GM19468 (cell line): ENCODE measurements around the gene FAM3C.

Experiments used
- ATAC-seq: cut with Tn5 transposase; IDR thresholded peaks from one replicate; pipeline ENCODE4 v1.9.1; 2021; ENCODE audit warnings: mild to moderate bottlenecking, moderate library complexity, moderate number of reproducible peaks; ENCODE audit not compliant: unreplicated experiment; ENCODE audit errors: extremely low read depth

FAM3C gene

DNA sequence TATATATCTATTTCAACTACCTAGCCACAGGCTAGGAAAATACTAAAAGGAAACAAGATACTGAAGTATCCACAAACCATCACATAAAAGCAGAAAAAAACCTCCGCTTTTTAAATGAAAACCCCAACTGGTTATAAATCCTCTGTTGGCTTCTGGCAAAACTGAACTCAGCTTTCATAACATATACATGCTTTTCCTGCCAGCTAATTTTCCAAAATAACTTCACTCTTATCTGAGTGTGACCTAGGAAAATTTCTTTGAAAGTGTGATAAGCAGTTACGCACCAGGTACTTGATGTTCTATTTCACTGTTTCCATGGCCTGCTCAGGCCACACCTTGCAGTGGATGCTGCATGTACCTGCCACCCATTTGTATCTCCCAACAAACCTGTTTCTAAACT is 11.8 kb downstream of the FAM3C start:
- no peak for ATAC-seq

DNA sequence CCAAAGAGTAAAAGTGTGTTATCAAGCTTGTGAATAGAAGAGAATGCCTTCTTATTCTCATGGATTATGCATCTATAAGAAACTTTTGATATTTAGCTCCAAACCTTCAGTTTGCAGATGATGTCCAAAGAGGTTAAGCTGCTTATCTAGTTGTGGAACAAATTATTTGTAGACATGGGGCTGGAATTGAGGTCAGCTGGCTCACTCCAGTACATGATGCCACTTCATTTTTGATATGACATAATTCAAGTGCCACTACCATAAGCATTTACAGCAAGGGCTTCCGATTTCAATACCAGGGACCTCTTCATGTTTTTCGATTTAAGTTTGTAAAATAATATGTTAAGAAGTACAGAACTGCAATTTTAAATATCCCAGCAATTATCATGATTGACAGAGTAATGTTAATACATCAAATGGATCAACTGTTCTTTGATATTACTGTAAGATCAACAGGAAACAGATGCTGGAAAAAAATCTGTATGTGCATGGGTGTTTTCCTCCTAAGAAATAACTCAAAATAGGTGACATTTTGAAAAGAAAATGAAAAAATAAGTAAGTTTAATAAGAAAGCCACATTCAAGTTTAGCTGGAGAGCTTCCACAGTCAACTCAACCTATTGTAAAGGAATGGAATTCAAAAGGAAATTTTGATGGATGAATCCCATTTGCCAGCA is 12.7 kb downstream of the FAM3C start:
- ATAC-seq, result no peak

DNA sequence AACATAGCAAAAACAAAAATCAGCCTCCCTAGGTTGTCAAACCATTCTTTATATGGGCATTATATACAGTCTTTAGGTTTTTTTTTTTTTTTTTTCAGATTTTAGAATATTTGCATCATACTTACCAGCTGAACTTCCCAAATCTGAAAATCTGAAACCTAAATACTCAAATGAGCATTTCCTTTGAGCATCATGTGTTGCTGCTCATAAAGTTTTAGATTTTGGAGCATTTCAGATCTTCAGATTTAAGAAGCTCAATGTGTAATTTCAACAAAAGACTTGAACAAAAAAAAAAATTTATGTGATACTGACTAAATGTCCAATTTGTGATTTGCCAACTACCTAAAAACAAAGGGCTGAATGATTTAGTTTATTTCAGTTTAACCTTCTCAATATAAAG is 13.6 kb downstream of the FAM3C start:
- no peak for ATAC-seq

DNA sequence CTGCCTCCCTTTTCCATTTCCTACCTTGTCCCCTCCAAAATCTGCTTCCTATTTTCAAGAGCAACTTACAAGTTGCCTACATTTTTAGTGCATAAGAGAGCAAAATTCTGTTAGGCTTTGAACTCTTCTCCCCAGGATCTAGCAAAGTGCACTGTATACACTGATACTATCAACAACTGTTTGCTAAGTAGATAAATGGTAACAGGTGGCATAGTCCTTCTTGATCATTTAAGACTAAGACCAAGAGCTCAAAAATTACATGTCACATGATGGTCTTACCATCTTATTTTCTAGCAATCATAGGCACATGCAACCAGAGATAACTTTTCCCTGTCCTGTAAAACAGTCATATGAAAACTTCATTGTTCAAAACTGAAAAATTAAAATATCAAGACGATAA is 16.2 kb downstream of the FAM3C start:
- ATAC-seq, result no peak

DNA sequence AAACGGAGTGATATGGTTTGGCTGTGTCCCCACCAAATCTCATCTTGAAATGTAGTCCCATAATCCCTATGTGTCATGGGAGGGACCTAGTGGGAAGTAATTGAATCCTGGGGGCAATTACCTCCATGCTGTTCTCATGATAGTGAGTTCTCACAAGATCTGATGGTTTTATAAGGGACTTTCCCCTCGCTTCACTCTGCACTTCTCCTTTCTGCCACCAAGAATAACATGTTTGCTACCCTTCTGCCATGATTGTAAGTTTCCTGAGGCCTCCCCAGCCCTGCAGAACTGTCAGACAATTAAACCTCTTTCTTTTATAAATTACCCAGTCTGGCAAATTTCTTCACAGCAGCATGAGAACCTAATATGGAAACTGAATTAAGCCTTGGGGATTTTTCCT is 19.1 kb downstream of the FAM3C start:
- ATAC-seq, result no peak

DNA sequence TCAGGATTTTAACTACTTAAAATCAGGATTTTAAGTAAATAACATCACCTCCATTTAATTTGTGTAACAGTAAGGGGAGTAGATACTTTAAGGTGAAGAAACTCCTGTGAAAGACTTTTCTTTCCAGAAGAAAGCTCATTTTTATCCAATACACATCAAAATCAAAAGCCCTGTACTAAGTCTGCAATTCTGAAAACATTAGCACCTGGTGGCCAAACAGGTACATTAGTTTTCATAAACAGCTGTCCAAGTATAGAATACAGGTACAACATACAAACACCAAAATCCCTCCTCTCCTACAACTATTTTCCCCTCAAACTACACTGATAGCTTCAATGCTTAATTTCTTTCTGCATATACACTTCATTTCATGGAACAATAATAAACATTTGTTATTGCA is 22.9 kb downstream of the FAM3C start:
- no peak for ATAC-seq

DNA sequence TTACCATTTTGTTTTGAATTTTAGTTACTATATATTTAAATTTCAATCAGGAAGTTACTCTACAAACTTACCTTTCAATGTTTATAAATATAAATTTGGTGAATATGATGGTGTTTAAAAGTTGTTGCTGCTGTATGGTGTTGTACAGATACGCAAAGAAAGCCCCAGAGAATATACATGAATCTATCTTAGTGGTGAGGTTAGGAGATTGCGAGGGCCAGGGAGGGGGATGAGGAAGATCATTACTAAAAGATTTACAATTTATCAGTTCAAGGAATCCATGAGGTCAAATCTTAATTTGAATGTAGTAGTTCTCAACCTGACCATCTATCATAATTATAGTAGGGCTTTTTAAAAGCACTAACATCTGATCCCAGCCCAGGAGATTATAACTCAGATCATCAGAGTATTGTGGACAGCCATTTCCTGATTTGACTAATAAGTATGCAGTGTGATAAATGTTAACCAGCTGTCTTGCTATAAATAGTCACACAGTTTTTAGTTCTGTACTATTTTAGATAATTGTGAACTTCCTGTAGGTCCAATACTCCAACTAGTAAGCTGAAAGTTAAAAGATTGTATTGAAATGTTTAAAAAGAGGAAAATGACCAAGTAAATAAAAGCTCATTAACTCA is 23.6 kb downstream of the FAM3C start:
- ATAC-seq, result peak; percentile 79

DNA sequence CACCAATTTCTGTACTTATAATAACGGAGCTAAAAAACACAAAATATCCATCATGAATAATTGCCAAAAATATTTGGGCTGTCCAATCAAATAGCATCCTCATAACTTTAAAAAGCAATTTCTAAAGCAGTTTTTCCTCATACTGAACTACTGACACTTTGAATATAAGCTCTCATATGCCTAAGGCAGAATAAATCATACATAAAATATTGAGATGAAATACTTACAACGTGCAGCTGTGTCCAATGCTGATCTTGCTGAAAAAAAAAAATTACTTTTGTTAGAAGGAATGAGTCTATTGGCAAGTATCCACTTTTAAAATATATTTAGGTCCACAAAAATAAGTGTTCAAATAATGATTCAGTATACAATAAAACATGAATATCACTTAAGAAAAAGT is 24.2 kb downstream of the FAM3C start:
- no peak for ATAC-seq

DNA sequence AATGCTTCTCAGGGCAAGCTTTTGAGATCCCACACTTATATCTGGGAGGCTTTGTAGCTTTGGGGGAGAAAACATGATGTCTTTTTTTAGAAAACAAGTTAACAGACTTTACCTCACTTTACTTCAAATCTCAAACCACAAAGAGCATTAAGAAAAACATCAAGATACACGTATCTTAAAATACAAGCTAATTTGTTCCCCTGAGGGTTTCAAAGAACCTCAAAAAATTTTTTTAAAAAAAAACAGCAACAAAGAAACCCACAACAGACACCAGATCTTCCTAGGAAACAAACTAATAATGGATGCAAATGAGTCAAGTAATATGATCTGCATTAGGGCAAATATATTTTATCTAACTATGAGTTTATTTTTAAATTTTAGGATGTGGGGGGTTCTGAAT is 24.7 kb downstream of the FAM3C start:
- ATAC-seq, result no peak

DNA sequence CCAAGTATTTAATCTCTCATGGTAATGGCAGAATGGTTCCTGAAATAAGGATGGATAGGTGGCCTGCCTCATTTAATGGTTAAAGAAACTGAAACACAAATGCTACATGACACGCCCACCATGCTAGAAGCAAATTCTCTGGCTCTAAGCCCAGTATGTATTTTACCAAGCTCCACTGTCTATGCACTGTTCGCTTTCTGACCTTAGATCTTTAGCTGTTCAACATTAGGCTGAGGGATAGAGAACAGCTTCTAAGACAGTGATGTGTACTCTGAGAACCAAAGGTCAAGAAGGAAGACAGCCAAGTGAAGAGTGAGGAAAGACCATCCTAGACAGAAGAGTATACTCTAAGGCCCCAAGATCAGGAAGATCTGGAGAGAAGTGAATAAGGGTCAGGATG is 26.6 kb downstream of the FAM3C start:
- ATAC-seq, result peak; percentile 50

DNA sequence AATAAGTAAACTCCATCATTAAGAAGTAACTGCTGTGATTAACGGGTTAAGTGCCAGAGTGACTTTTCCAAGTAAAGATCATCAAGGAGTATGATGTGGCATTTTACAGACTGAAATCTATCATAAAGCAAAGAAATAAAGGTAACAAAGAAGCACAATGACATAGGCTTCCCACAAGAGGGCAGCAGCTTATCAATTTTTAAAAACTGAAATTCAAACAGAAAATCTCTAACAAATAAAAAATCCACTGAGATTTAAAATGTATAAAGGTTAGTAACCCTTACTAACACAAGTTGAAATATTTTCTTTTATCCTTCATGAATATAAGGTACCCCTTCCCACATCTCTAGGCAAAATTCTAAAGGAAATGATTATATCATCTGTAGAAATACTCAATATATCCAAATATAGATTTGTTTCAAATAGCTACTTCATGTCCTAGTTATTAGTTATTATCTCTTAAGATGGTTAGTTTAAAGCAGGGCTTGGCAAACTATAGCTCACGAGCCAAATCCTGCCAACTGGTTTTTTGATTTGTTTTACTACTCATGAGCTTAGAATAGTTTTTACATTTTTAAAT is 29.2 kb downstream of the FAM3C start:
- no peak for ATAC-seq

DNA sequence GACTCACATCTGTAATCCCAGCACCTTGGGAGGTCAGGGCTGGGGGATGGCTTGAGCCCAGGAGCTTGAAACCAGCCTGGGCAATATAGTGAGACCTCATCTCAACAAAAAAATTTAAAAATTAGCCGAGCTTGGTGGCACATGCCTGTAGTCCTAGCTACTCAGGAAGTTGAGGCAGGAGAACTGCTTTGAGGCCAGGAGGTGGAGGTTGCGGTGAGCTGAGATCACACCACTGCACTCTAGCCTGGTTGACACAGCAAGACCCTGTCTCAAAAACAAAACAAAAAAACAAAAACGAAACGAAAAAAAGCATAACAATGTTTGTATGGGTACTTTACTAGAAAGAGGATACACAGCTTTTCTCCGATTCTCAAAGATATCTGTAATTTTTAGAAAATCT is 35.5 kb downstream of the FAM3C start:
- ATAC-seq, result no peak

DNA sequence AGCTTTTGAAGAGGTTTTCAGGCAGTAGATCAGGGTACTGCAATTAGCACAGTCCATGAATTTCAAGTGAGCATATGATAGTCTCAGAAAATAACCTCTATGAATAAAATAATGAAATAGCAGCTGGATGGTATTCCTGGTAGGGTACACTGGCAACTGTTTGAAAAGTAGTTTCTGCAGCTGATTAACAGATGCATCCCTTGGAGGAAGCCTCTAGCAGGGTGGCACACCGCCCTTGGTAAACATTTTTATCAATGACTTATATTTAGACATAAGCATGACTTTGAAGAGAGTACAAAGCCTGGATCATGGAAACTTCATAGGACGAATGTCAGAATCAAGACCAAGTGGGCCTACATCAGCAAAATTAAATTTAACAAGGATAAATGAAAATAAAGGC is 40.5 kb downstream of the FAM3C start:
- no peak for ATAC-seq

DNA sequence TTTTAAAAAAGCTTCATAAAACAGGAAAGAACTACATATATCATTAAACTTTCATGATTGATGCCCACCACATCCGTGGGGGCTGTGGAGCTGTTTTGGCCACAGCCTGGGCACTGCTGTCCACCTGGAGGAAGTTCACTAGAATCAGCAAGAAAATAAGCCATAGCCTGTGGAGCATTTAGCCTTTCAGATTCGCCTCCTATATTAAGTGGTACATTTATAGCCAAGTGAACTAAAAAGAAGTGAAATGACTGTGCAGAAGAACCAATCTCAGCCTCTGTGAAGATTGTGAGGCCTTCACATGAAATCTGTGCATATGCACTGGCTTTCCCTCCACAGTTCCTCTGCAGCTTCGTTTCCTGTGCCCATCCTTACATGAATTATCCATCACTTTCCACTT is 43.8 kb downstream of the FAM3C start:
- no peak for ATAC-seq

DNA sequence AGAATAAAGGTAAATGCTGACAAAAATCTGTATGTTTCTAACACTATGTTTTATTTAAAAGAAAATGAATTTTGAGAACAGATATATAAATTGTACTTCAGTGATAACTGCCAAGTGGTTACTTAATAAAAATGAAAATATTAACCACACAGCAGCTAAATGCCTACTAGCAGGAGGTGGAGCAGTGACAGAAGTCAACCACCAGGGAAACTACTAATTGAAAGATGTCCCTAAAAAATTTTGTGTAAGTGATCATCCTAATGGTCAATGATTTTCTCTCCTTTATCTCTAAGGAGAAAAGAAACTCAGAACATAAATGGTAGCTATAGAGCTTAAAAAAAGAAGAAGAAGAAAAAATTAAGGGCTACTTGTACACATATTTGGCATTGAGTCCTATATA is 44.4 kb downstream of the FAM3C start:
- ATAC-seq, result no peak

DNA sequence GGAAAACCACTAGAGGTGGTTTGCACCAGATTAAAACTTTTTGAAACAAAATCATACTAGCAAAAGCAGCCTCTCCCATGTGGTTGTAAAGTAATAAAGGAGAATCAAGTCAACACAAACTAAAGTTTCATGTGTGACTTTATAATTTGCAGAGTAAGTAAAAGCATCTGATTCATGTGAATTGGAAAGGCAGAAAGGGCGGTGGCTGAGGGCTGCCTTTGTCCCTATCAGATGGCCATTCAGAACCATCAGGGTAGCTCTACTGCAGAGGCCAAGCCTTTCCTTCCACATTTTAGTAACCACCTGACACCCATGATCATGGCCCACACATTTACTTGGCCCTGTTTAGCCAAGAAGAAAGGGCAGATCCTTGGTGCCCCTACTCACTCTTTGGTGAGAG is 51.6 kb downstream of the FAM3C start:
- no peak for ATAC-seq

DNA sequence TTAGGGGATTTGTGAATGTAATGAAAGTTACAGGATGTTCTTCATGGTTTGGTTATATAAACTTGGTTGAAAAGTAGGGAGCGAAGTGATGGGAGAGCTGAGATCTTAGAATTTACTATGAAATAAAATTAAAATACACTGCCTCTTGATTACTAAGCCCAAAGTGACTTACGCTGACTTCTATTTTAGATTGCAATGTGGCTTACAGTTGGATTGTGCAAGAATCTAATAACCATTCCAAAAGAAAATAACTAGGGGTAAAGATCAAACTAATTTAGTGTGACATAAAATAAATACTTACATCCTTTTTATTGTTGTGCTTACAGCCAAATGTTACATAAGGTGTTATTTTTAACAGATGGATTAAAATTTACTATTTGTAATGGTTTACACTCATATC is 52.0 kb downstream of the FAM3C start:
- ATAC-seq, result no peak

DNA sequence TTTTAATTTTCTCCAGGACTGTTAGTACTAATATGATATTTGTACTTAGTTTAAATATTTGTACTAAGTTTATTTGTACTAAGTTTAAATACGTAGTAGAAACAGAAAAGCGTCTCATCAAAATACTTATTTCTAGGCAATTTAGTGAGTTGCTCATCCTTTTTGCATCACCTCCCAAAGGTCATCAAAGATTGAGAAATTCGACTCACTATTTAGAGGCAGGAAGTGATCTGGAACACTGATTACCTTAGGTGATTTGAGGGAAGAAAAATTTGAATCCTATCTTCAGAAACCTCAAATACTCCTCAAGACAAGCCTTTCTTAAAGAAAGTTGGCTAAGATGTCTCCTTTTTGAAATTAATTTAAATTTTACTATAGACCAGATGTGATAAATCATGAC is 52.8 kb downstream of the FAM3C start:
- no peak for ATAC-seq

DNA sequence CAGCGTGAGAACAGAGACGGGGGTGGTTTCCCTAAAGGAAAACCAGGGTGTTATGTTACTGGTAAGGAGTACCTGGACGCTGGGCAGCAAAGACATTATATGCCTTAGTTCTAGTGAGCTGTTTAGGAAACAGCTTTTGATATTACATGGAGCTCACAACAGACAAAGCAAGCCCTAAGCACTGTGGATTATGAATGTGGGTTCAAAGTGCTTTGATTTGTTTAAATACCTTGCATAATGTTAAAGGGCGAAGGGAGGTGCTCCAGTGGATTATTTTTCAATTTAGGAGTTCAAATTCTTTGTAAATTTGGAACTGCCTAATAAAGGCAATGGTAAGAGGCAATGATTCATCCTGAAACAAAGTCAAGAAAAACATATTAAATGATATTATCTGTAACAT is 53.5 kb downstream of the FAM3C start:
- ATAC-seq, result no peak

DNA sequence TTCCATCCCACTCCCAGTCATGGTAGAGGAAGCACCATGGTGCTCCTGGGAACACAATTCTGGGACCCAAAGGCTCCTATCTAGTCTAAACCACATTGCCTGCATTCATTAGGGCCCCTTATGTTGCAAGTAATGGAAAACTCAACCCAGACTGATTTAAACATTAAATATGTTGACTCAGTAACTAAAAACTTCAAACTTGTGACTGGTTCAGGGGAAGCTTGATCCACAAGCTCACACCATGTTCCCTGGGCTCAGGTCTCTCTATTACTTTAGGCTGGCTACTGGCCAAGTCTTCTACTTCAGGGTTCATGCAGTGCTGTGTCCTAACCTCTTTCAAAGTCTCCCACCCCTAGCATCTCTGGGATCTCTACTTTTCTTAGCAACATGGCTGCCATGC is 54.2 kb downstream of the FAM3C start:
- no peak for ATAC-seq

DNA sequence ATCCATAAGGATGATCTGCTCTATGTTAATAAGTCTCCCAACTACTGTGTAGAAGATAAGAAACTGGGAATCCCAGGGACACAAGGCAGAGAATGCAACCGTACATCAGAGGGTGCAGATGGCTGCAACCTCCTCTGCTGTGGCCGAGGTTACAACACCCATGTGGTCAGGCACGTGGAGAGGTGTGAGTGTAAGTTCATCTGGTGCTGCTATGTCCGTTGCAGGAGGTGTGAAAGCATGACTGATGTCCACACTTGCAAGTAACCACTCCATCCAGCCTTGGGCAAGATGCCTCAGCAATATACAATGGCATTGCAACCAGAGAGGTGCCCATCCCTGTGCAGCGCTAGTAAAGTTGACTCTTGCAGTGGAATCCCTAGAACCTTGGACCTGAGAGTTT is 57.0 kb downstream of the FAM3C start:
- ATAC-seq, result no peak

DNA sequence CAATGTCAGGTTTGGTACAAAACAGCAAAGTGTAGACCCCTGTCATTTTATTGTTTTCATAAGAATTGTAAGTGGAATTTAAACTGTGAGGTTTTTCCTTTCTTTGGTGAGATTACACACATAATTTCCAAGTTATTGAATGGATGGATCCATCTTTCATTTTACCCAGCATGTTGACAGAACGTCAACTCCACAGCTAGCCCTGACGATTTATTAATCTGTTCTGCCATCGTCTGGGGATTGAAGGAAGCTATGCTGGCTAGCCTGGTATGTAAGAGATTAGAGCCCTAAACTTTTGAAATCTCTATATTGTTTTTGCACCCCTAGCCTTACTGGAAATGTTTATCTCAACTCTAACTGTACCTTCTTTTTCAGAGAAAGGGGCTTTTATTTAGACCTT is 58.7 kb downstream of the FAM3C start:
- no peak for ATAC-seq
